HepG2 (cell line): ENCODE results near the gene TAP1. TPM values are rescaled to one million over a fixed set of nuclear protein-coding genes. Genes with fewer than 3 reads are reported as not detected.

ENCODE experiments used
- ATAC-seq: fragments of 200-7000 bp; cut with Tn5 transposase; 3 replicates; pipeline ENCODE4 v1.9.1; 2020; ENCODE audit warnings: mild to moderate bottlenecking, moderate library complexity
- BruUV-seq: library from RNA; stranded (reverse); fragments of 400-500 nt; replicated peaks from 2 replicates; lab custom pipeline; 2021; lab: Mats Ljungman, UMichigan
- CTCF ChIA-PET: fragments of 300-600 bp; formaldehyde crosslinking; extraction: SDS; loops from one replicate; lab custom pipeline; 2021; ENCODE audit warnings: low total read pairs, inconsistent platforms, low intra/inter-chr PET ratio; lab: Yijun Ruan, JAX
- POLR2A ChIA-PET: fragments of 350-600 bp; sonication (Branson Sonifier 250); formaldehyde crosslinking; loops from one replicate; lab custom pipeline; 2020; ENCODE audit warnings: antibody characterized with exemption, inconsistent platforms; lab: Yijun Ruan, JAX
- DNase-seq: peaks from one replicate; pipeline ENCODE4 v3.0.0-alpha.2; 2015; ENCODE audit warnings: low spot score
- FAIRE-seq: peaks from 3 replicates; lab custom pipeline; 2011; peaks lifted over from hg19 to GRCh38; lab: Jason Lieb, UNC
- H2AFZ ChIP-seq: one replicate; pipeline ENCODE4 v1.6.1; 2011; ENCODE audit warnings: low read length, inconsistent platforms
- H3K27ac ChIP-seq: fragments of 300-600 bp; 3 replicates; pipeline ENCODE4 v1.8.0; 2011; ENCODE audit warnings: mixed run types, mild to moderate bottlenecking, mixed read lengths, low read length, inconsistent platforms; ENCODE audit not compliant: insufficient read depth; ENCODE audit errors: extremely low read length
- H3K27me3 ChIP-seq, 2 experiments: fragments of 200-600 bp in 1 of 2; 2 replicates in 1 of 2; 3 replicates in 1 of 2; pipeline versions ENCODE4 v1.6.0 to v1.8.0; 2011; ENCODE audit warnings: low read length in 2 of 2, mild to moderate bottlenecking in 2 of 2, moderate library complexity in 2 of 2, inconsistent platforms in 1 of 2; ENCODE audit not compliant: insufficient read depth in 2 of 2, control insufficient read depth in 1 of 2
- H3K36me3 ChIP-seq, 2 experiments: fragments of 200-600 bp in 1 of 2; replicated peaks in 1 of 2; 2 replicates in 1 of 2; 3 replicates in 1 of 2; pipeline versions ENCODE4 v1.5.1 to v1.8.0; 2011; ENCODE audit warnings: low read length in 2 of 2, inconsistent platforms in 1 of 2; ENCODE audit not compliant: insufficient read depth in 2 of 2, control insufficient read depth in 1 of 2
- H3K4me1 ChIP-seq: 2 replicates; pipeline ENCODE4 v1.5.1; 2012; ENCODE audit warnings: low read length, inconsistent platforms; ENCODE audit not compliant: insufficient read depth
- H3K4me2 ChIP-seq: 2 replicates; pipeline ENCODE4 v1.6.0; 2011; ENCODE audit warnings: low read depth, low read length, inconsistent platforms
- H3K4me3 ChIP-seq, 3 experiments: fragments of 200-600 bp in 1 of 3; sonication (generic), shearing (Covaris generic) in 1 of 3; replicated peaks in 1 of 3; 2 replicates each; pipeline ENCODE4 v1.5.1; 2011 to 2016; ENCODE audit warnings: low read length in 3 of 3, inconsistent platforms in 2 of 3, low read depth in 2 of 3, mild to moderate bottlenecking in 2 of 3, control low read depth in 1 of 3, mixed read lengths in 1 of 3; ENCODE audit not compliant: insufficient read depth in 1 of 3
- H3K79me2 ChIP-seq: one replicate; pipeline ENCODE4 v1.6.1; 2011; ENCODE audit warnings: low read length, inconsistent platforms; ENCODE audit not compliant: insufficient read depth
- H3K9ac ChIP-seq: 2 replicates; pipeline ENCODE4 v1.6.0; 2011; ENCODE audit warnings: mild to moderate bottlenecking, low read depth, low read length, inconsistent platforms; ENCODE audit not compliant: insufficient read depth
- H3K9me3 ChIP-seq: 2 replicates; pipeline ENCODE4 v1.5.1; 2012; ENCODE audit warnings: mild to moderate bottlenecking, low read length
- H4K20me1 ChIP-seq: 2 replicates; pipeline ENCODE4 v1.6.0; 2011; ENCODE audit warnings: inconsistent platforms, mild to moderate bottlenecking, low read length, moderate library complexity; ENCODE audit not compliant: insufficient read depth
- MAF1 ChIP-seq: sonication (generic); formaldehyde crosslinking; IDR thresholded peaks from 2 replicates; pipeline ENCODE4 v1.5.0; 2020; ENCODE audit warnings: missing genetic modification reagents, borderline replicate concordance
- NRL ChIP-seq: sonication (generic); formaldehyde crosslinking; IDR thresholded peaks from 2 replicates; pipeline ENCODE4 v1.5.0; 2020; ENCODE audit warnings: missing genetic modification reagents, mild to moderate bottlenecking, moderate library complexity, borderline replicate concordance
- POLR2AphosphoS5 ChIP-seq: IDR thresholded peaks from 2 replicates; pipeline ENCODE4 v1.6.1; 2012; ENCODE audit warnings: low read depth, low read length
- ZC3H4 ChIP-seq: sonication (generic); formaldehyde crosslinking; IDR thresholded peaks from 2 replicates; pipeline ENCODE4 v1.4.0; 2020; ENCODE audit warnings: missing genetic modification reagents, borderline replicate concordance
- ZFY ChIP-seq: sonication (generic); formaldehyde crosslinking; IDR thresholded peaks from 2 replicates; pipeline ENCODE4 v1.4.0; 2020; ENCODE audit warnings: missing genetic modification reagents
- ZNF101 ChIP-seq: sonication (generic); formaldehyde crosslinking; IDR thresholded peaks from 2 replicates; pipeline ENCODE4 v1.4.0; 2020; ENCODE audit warnings: mild to moderate bottlenecking, low read depth, missing genetic modification reagents, borderline replicate concordance
- ZNF124 ChIP-seq: sonication (generic); formaldehyde crosslinking; IDR thresholded peaks from 2 replicates; pipeline ENCODE4 v1.4.0; 2020; ENCODE audit warnings: missing genetic modification reagents
- ZNF567 ChIP-seq: sonication (generic); formaldehyde crosslinking; IDR thresholded peaks from 2 replicates; pipeline ENCODE4 v1.8.1; 2023; ENCODE audit warnings: mild to moderate bottlenecking, missing genetic modification reagents, borderline replicate concordance
- ZNF891 ChIP-seq: sonication (generic); formaldehyde crosslinking; IDR thresholded peaks from 2 replicates; pipeline ENCODE4 v1.5.0; 2020; ENCODE audit warnings: mild to moderate bottlenecking, missing genetic modification reagents
- WGBS: methylation state at CpG from one replicate; pipeline ENCODE4 v1.1.6; 2017; ENCODE audit warnings: low lambda C conversion rate; 5-methylcytosine and 5-hydroxymethylcytosine counted together
- in situ Hi-C: cut with HindIII; loops from 2 replicates; pipeline ENCODE4 v1.10.0; 2017; ENCODE audit warnings: low pct_unique_long_range_greater_than_20kb; ENCODE audit not compliant: extremely low pct_ligation_motif_present
- intact Hi-C: fragments of 100-400 bp; cut with micrococcal nuclease; formaldehyde crosslinking; loops from one replicate; pipeline ENCODE4 v1.10.0; 2022; ENCODE audit not compliant: unreplicated experiment
- polyA plus RNA-seq, 8 experiments: library from polyadenylated mRNA; depleted of rRNA in 3 of 8; stranded (reverse) in 7 of 8; unstranded in 1 of 8; fragments of >200 nt; fragmentation: Illumina TruSeq in 4 of 8; extraction: Trizol in 4 of 8; gene quantifications; 2 replicates each; pipeline versions ENCODE4 v1.2.1 to v1.2.3, GENCODE V29; 2011 to 2016; ENCODE audit warnings: low read depth in 4 of 8, missing spikeins in 1 of 8, mixed read lengths in 1 of 8; ENCODE audit not compliant: insufficient read depth in 1 of 8
- total RNA-seq, 5 experiments: library from RNA; depleted of rRNA; stranded (reverse); fragments of >200 nt; fragmentation: Illumina TruSeq; extraction: Trizol; gene quantifications; 2 replicates each; pipeline ENCODE4 v1.2.3, GENCODE V29; 2016; ENCODE audit warnings: low read depth in 1 of 5
- TF ChIP-seq, protein P1 (sequence below): IDR thresholded peaks from 2 replicates; pipeline ENCODE4 v1.6.1; 2012; ENCODE audit warnings: low read depth, low read length, improper control_type of control experiment
- TF ChIP-seq, protein P2 (sequence below): sonication (generic); formaldehyde crosslinking; IDR thresholded peaks from 2 replicates; pipeline ENCODE4 v1.4.0; 2020; ENCODE audit warnings: mild to moderate bottlenecking, missing genetic modification reagents
- TF ChIP-seq, protein P3 (sequence below): IDR thresholded peaks from 2 replicates; pipeline ENCODE4 v1.6.1; 2016; ENCODE audit warnings: low read depth, missing genetic modification reagents, missing compliant biosample characterization
- TF ChIP-seq, protein P4 (sequence below): sonication (generic); formaldehyde crosslinking; IDR thresholded peaks from 2 replicates; pipeline ENCODE4 v1.8.1; 2023; ENCODE audit warnings: mild to moderate bottlenecking, missing genetic modification reagents, borderline replicate concordance
- TF ChIP-seq, protein P5 (sequence below): sonication (generic); formaldehyde crosslinking; IDR thresholded peaks from 2 replicates; pipeline ENCODE4 v1.4.0; 2020; ENCODE audit warnings: missing genetic modification reagents

Gene TAP1
- total and polyA plus RNA-seq, 2 of the 13 experiments (the other 11 are each of a cell fraction or from before 2014, with no cell fraction given) = 31.2 to 52.2 TPM

DNA sequence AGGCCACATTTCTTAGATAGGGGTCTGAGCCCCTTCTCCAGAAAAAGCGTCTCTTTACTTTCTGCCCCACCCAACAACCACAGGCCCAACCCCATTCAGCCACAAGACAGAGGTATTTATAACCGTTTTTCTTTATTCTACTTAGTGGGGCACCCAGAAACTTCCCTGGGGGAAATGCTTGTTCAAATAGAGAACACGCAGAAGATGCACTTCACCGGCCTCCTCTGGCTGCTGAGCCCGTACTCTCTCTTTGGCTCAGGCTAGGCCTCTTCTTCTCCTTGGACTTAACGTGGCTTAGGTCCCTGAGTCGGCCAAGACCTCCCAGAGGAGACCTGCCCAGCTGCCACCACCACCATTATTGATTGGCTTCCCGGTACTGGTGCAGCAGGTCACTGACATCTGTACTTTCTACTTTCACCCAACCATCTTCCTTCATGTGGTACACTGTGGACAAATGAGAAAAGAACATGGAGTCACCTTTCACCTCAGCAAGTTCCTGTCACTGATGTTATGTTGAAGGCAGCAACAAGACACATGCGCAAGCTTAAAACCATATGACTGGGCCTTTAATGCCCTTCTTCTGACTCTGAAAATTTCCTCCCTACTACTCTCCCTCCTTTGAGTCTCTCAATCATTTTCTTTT is 12.8 kb downstream of the TAP1 start:
- H3K4me3 ChIP-seq = no peak overlapping the region
- intact Hi-C loops = no loop called here
- in situ Hi-C loops = no loop called here
- H3K36me3 ChIP-seq = no peaks in the 10 kb centered on the region
- POLR2A ChIA-PET = no interaction called here
- H3K9ac ChIP-seq = no peak overlapping the region
- no peaks in the 10 kb centered on the region; a peak in 1 of 5 replicates for H3K27me3 ChIP-seq
- ATAC-seq = no peak
- H3K79me2 ChIP-seq = peaks cover 4% of the 10 kb centered on the region
- WGBS = 88% methylated on average over 9 of the region's 9 CpGs
- DNase-seq = no peak
- no peak overlapping the region for H3K27ac ChIP-seq
- TF ChIP-seq, protein P1, sequence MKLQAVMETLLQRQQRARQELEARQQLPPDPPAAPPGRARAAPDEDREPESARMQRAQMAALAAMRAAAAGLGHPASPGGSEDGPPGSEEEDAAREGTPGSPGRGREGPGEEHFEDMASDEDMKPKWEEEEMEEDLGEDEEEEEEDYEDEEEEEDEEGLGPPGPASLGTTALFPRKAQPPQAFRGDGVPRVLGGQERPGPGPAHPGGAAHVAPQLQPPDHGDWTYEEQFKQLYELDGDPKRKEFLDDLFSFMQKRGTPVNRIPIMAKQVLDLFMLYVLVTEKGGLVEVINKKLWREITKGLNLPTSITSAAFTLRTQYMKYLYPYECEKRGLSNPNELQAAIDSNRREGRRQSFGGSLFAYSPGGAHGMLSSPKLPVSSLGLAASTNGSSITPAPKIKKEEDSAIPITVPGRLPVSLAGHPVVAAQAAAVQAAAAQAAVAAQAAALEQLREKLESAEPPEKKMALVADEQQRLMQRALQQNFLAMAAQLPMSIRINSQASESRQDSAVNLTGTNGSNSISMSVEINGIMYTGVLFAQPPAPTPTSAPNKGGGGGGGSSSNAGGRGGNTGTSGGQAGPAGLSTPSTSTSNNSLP = no peak
- TF ChIP-seq ZNF891 = no peak
- no peak for TF ChIP-seq ZFY
- no peak for TF ChIP-seq POLR2AphosphoS5
- TF ChIP-seq ZNF567 (CRISPR knock-in tag) = no peak
- no peak for TF ChIP-seq NRL (CRISPR knock-in tag)
- TF ChIP-seq, protein P2, sequence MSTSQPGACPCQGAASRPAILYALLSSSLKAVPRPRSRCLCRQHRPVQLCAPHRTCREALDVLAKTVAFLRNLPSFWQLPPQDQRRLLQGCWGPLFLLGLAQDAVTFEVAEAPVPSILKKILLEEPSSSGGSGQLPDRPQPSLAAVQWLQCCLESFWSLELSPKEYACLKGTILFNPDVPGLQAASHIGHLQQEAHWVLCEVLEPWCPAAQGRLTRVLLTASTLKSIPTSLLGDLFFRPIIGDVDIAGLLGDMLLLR = no peak
- TF ChIP-seq ZNF101 (CRISPR knock-in tag) = no peak
- TF ChIP-seq, protein P3, sequence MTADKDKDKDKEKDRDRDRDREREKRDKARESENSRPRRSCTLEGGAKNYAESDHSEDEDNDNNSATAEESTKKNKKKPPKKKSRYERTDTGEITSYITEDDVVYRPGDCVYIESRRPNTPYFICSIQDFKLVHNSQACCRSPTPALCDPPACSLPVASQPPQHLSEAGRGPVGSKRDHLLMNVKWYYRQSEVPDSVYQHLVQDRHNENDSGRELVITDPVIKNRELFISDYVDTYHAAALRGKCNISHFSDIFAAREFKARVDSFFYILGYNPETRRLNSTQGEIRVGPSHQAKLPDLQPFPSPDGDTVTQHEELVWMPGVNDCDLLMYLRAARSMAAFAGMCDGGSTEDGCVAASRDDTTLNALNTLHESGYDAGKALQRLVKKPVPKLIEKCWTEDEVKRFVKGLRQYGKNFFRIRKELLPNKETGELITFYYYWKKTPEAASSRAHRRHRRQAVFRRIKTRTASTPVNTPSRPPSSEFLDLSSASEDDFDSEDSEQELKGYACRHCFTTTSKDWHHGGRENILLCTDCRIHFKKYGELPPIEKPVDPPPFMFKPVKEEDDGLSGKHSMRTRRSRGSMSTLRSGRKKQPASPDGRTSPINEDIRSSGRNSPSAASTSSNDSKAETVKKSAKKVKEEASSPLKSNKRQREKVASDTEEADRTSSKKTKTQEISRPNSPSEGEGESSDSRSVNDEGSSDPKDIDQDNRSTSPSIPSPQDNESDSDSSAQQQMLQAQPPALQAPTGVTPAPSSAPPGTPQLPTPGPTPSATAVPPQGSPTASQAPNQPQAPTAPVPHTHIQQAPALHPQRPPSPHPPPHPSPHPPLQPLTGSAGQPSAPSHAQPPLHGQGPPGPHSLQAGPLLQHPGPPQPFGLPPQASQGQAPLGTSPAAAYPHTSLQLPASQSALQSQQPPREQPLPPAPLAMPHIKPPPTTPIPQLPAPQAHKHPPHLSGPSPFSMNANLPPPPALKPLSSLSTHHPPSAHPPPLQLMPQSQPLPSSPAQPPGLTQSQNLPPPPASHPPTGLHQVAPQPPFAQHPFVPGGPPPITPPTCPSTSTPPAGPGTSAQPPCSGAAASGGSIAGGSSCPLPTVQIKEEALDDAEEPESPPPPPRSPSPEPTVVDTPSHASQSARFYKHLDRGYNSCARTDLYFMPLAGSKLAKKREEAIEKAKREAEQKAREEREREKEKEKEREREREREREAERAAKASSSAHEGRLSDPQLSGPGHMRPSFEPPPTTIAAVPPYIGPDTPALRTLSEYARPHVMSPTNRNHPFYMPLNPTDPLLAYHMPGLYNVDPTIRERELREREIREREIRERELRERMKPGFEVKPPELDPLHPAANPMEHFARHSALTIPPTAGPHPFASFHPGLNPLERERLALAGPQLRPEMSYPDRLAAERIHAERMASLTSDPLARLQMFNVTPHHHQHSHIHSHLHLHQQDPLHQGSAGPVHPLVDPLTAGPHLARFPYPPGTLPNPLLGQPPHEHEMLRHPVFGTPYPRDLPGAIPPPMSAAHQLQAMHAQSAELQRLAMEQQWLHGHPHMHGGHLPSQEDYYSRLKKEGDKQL (CRISPR knock-in tag) = no peak
- TF ChIP-seq MAF1 (CRISPR knock-in tag) = no peak
- no peak for TF ChIP-seq ZC3H4 (CRISPR knock-in tag)
- TF ChIP-seq, protein P4, sequence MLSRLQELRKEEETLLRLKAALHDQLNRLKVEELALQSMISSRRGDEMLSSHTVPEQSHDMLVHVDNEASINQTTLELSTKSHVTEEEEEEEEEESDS (CRISPR knock-in tag) = no peak
- no peak for TF ChIP-seq ZNF124 (CRISPR knock-in tag)
- TF ChIP-seq, protein P5, sequence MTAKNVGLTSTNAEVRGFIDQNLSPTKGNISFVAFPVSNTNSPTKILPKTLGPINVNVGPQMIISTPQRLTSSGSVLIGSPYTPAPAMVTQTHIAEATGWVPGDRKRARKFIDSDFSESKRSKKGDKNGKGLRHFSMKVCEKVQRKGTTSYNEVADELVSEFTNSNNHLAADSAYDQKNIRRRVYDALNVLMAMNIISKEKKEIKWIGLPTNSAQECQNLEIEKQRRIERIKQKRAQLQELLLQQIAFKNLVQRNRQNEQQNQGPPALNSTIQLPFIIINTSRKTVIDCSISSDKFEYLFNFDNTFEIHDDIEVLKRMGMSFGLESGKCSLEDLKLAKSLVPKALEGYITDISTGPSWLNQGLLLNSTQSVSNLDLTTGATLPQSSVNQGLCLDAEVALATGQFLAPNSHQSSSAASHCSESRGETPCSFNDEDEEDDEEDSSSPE (CRISPR knock-in tag) = no peak
- FAIRE-seq = no peak
- H3K9me3 ChIP-seq = no peaks in the 10 kb centered on the region
- peaks cover 31% of the 10 kb centered on the region for H3K4me1 ChIP-seq
- H3K4me2 ChIP-seq = no peak overlapping the region
- H4K20me1 ChIP-seq = no peaks in the 10 kb centered on the region
- no peak overlapping the region for H2AFZ ChIP-seq
- CTCF ChIA-PET = interaction anchor here (3.1 kb wide), 1 partner anchor 13 kb away, joined by 39 read pairs; the partner anchor contains the start of genes PSMB9 and TAP1
- BruUV-seq = no TSS peak
